Lung (tissue), 12 donors: ENCODE measurements around the gene NABP1. TPM values are rescaled to one million over a fixed set of nuclear protein-coding genes. Genes with fewer than 3 reads are reported as not detected.

Source experiments
- ATAC-seq: fragments of 200-7000 bp; cut with Tn5 transposase; one replicate; pipeline ENCODE4 v1.9.1; 2020; ENCODE audit warnings: moderate number of reproducible peaks; ENCODE audit not compliant: insufficient read depth, low FRiP score
- DNase-seq, 3 donors: peaks; one replicate each; pipeline ENCODE4 v3.0.0-alpha.2; 2013 to 2017
- H3K27ac ChIP-seq, 2 donors: one replicate each; pipeline ENCODE4 v1.5.1; 2013; ENCODE audit warnings: mild to moderate bottlenecking in 2 of 2, moderate library complexity in 2 of 2, control low read depth in 1 of 2, inconsistent platforms in 1 of 2, low read depth in 1 of 2, low read length in 1 of 2
- H3K27me3 ChIP-seq, 3 donors: one replicate each; pipeline ENCODE4 v1.5.1; 2013; ENCODE audit warnings: low read length in 2 of 3; ENCODE audit not compliant: control insufficient read depth in 3 of 3, insufficient read depth in 3 of 3
- H3K36me3 ChIP-seq, 4 donors: one replicate each; pipeline ENCODE4 v1.5.1; 2013; ENCODE audit warnings: low read length in 4 of 4, mild to moderate bottlenecking in 1 of 4, moderate library complexity in 1 of 4; ENCODE audit not compliant: control insufficient read depth in 4 of 4, insufficient read depth in 4 of 4
- H3K4me1 ChIP-seq, 5 donors: one replicate each; pipeline ENCODE4 v1.5.1; 2013; ENCODE audit warnings: low read length in 5 of 5, mild to moderate bottlenecking in 2 of 5, moderate library complexity in 1 of 5; ENCODE audit not compliant: control insufficient read depth in 5 of 5, insufficient read depth in 5 of 5
- H3K4me3 ChIP-seq: one replicate; pipeline ENCODE4 v1.5.1; 2013; ENCODE audit warnings: mild to moderate bottlenecking, control low read depth, moderate library complexity
- H3K9ac ChIP-seq, 2 donors: one replicate each; pipeline ENCODE4 v1.5.1; 2013; ENCODE audit warnings: low read length in 2 of 2, control low read depth in 1 of 2; ENCODE audit not compliant: insufficient read depth in 1 of 2
- H3K9me3 ChIP-seq, 4 donors: one replicate each; pipeline ENCODE4 v1.5.1; 2013; ENCODE audit warnings: low read length in 3 of 4, mild to moderate bottlenecking in 1 of 4, moderate library complexity in 1 of 4; ENCODE audit not compliant: control insufficient read depth in 4 of 4, insufficient read depth in 3 of 4
- CTCF ChIP-seq: IDR thresholded peaks from 2 replicates; pipeline ENCODE4 v1.5.1; 2012; ENCODE audit warnings: mild to moderate bottlenecking; ENCODE audit errors: control extremely low read depth, extremely low read depth
- WGBS, 2 donors: extraction: QIAGEN DNeasy Blood & Tissue Kit; methylation state at CpG; one replicate each; pipeline ENCODE4 v1.1.7; 2013; 5-methylcytosine and 5-hydroxymethylcytosine counted together
- polyA plus RNA-seq, 2 donors: library from polyadenylated mRNA; stranded (reverse); fragments of 200-250 nt; gene quantifications; one replicate each; pipeline ENCODE4 v1.2.1, GENCODE V29; 2013
- total RNA-seq, 2 donors: library from RNA; depleted of rRNA in 1 of 2; stranded (reverse); fragments of >200 nt in 1 of 2; gene quantifications; one replicate each; pipeline ENCODE4 v1.2.1, GENCODE V29; 2014 to 2021
- donor health status: control.
- donor health status: control.
- donor health status: Bipolar disorder and iron deficiency.
- donor health status: healthy.
- donor health status: DM: yes; HTN: yes; CAD: no.

NABP1 gene
- total and polyA plus RNA-seq, 4 donors = 22.5 to 66.3 (median 49.1) TPM

GRCh38 chr2:191649519-191649918, 28.4 kb upstream of the NABP1 start:
- WGBS, 2 donors = 88 to 90% methylated on average over 2 of the region's 2 CpGs
- H3K4me3 ChIP-seq = no peak overlapping the region
- no peak overlapping the region for H3K27ac ChIP-seq
- no peaks in the 10 kb centered on the region for H3K27me3 ChIP-seq
- DNase-seq (no peak), ATAC-seq (no peak)
- no peaks in the 10 kb centered on the region for H3K4me1 ChIP-seq
- TF ChIP-seq CTCF = no peak
- no peaks in the 10 kb centered on the region for H3K9me3 ChIP-seq
- no peak overlapping the region for H3K9ac ChIP-seq
- H3K36me3 ChIP-seq = no peaks in the 10 kb centered on the region

- Histone ChIP-seq H3K9me3 (no peaks in the 10 kb centered on the region), H3K4me3 (no peak overlapping the region), H3K9ac (no peak overlapping the region), H3K4me1 (no peaks in the 10 kb centered on the region), H3K36me3 (no peaks in the 10 kb centered on the region), H3K27me3 (no peaks in the 10 kb centered on the region), H3K27ac (no peak overlapping the region)
- WGBS, 2 donors = 84 to 88% methylated on average over 3 of the region's 3 CpGs
- no peak for TF ChIP-seq CTCF
- DNase-seq (no peak), ATAC-seq (no peak)
Observed at GRCh38 chr2:191650896-191651773, 26.8 kb upstream of the NABP1 start.

- no peak for TF ChIP-seq CTCF
- Histone ChIP-seq H3K9ac (no peak overlapping the region), H3K9me3 (no peaks in the 10 kb centered on the region), H3K27ac (no peak overlapping the region), H3K4me1 (no peaks in the 10 kb centered on the region), H3K4me3 (no peak overlapping the region), H3K27me3 (no peaks in the 10 kb centered on the region), H3K36me3 (no peaks in the 10 kb centered on the region)
- ATAC-seq (no peak), DNase-seq (no peak)
- WGBS, 2 donors = 90 to 94% methylated on average over 5 of the region's 5 CpGs
Observed at GRCh38 chr2:191653667-191654391, 24.1 kb upstream of the NABP1 start.
